H9 (cell line): ENCODE results near the gene MAPKAP1. TPM values are rescaled to one million over a fixed set of nuclear protein-coding genes. Genes with fewer than 3 reads are reported as not detected.

ENCODE experiments used
- DNase-seq: peaks from one replicate; pipeline ENCODE4 v3.0.0-alpha.2; 2017
- H2AFZ ChIP-seq: one replicate; pipeline ENCODE4 v1.6.1; 2013; ENCODE audit warnings: mild to moderate bottlenecking, low read length, control low read depth, moderate library complexity
- H2AK5ac ChIP-seq: 2 replicates; pipeline ENCODE4 v1.6.1; 2013; ENCODE audit warnings: low read length, control low read depth, mixed read lengths; ENCODE audit not compliant: insufficient read length
- H2BK120ac ChIP-seq: one replicate; pipeline ENCODE4 v1.6.1; 2013; ENCODE audit warnings: low read depth, mild to moderate bottlenecking, low read length, control low read depth, inconsistent platforms; ENCODE audit not compliant: poor library complexity, severe bottlenecking
- H2BK12ac ChIP-seq: 2 replicates; pipeline ENCODE4 v1.6.1; 2013; ENCODE audit warnings: low read length, control low read depth, mixed read lengths, low read depth; ENCODE audit not compliant: insufficient read length
- H2BK15ac ChIP-seq: 2 replicates; pipeline ENCODE4 v1.6.1; 2013; ENCODE audit warnings: low read depth, low read length, control low read depth
- H2BK20ac ChIP-seq: one replicate; pipeline ENCODE4 v1.6.1; 2013; ENCODE audit warnings: low read depth, mild to moderate bottlenecking, low read length, control low read depth, inconsistent platforms; ENCODE audit not compliant: poor library complexity, severe bottlenecking
- H2BK5ac ChIP-seq: 2 replicates; pipeline ENCODE4 v1.6.1; 2013; ENCODE audit warnings: low read length, control low read depth, mixed read lengths; ENCODE audit not compliant: insufficient read length
- H3K14ac ChIP-seq: 2 replicates; pipeline ENCODE4 v1.6.1; 2013; ENCODE audit warnings: low read length, control low read depth; ENCODE audit not compliant: insufficient read depth
- H3K18ac ChIP-seq: 2 replicates; pipeline ENCODE4 v1.6.1; 2013; ENCODE audit warnings: low read depth, mild to moderate bottlenecking, mixed read lengths, low read length, control low read depth; ENCODE audit not compliant: insufficient read length
- H3K23ac ChIP-seq: 2 replicates; pipeline ENCODE4 v1.6.1; 2013; ENCODE audit warnings: low read length, control low read depth, mixed read lengths, low read depth; ENCODE audit not compliant: insufficient read length
- H3K23me2 ChIP-seq: 2 replicates; pipeline ENCODE4 v1.6.1; 2013; ENCODE audit warnings: low read depth, mild to moderate bottlenecking, mixed read lengths, low read length, control low read depth; ENCODE audit not compliant: insufficient read length, poor library complexity, severe bottlenecking
- H3K27ac ChIP-seq: 2 replicates; pipeline ENCODE4 v1.5.1; 2013; ENCODE audit warnings: low read length, control low read depth, mixed read lengths, low read depth; ENCODE audit not compliant: insufficient read length
- H3K27me3 ChIP-seq: 2 replicates; pipeline ENCODE4 v1.6.1; 2013; ENCODE audit warnings: low read length, control low read depth, inconsistent platforms; ENCODE audit not compliant: insufficient read depth
- H3K4ac ChIP-seq: 2 replicates; pipeline ENCODE4 v1.6.1; 2013; ENCODE audit warnings: low read depth, mild to moderate bottlenecking, control low read depth, inconsistent platforms, low read length, moderate library complexity
- H3K4me1 ChIP-seq: 2 replicates; pipeline ENCODE4 v1.6.1; 2013; ENCODE audit warnings: low read length, control low read depth, inconsistent platforms; ENCODE audit not compliant: insufficient read depth
- H3K4me2 ChIP-seq: 2 replicates; pipeline ENCODE4 v1.6.1; 2013; ENCODE audit warnings: low read length, control low read depth, mixed read lengths; ENCODE audit not compliant: insufficient read length, insufficient read depth
- H3K56ac ChIP-seq: 2 replicates; pipeline ENCODE4 v1.6.1; 2013; ENCODE audit warnings: low read depth, mild to moderate bottlenecking, mixed read lengths, low read length, control low read depth; ENCODE audit not compliant: insufficient read length
- H3K79me1 ChIP-seq: 2 replicates; pipeline ENCODE4 v1.6.1; 2013; ENCODE audit warnings: low read depth, mild to moderate bottlenecking, moderate library complexity, low read length, control low read depth, inconsistent platforms; ENCODE audit not compliant: insufficient read depth, poor library complexity, severe bottlenecking
- H3K79me2 ChIP-seq: 2 replicates; pipeline ENCODE4 v1.6.1; 2013; ENCODE audit warnings: low read length, control low read depth, inconsistent platforms; ENCODE audit not compliant: insufficient read depth
- H3K9ac ChIP-seq: 2 replicates; pipeline ENCODE4 v1.6.1; 2013; ENCODE audit warnings: low read length, control low read depth, mixed read lengths; ENCODE audit not compliant: insufficient read length; ENCODE audit errors: extremely low read depth
- H3K9me3 ChIP-seq: one replicate; pipeline ENCODE4 v1.6.1; 2013; ENCODE audit warnings: low read depth, low read length, inconsistent platforms; ENCODE audit not compliant: control insufficient read depth
- H3T11ph ChIP-seq: one replicate; pipeline ENCODE4 v1.6.1; 2013; ENCODE audit warnings: mild to moderate bottlenecking, low read length, control low read depth, inconsistent platforms
- H4K20me1 ChIP-seq: one replicate; pipeline ENCODE4 v1.6.1; 2013; ENCODE audit not compliant: control insufficient read depth, insufficient read length, insufficient read depth
- H4K5ac ChIP-seq: 2 replicates; pipeline ENCODE4 v1.6.1; 2013; ENCODE audit warnings: low read depth, mild to moderate bottlenecking, mixed read lengths, low read length, control low read depth; ENCODE audit not compliant: insufficient read length
- H4K8ac ChIP-seq: replicated peaks from 2 replicates; pipeline ENCODE4 v1.6.1; 2013; ENCODE audit warnings: low read length, control low read depth, mixed read lengths, low read depth; ENCODE audit not compliant: insufficient read length
- H4K91ac ChIP-seq: 2 replicates; pipeline ENCODE4 v1.6.1; 2013; ENCODE audit warnings: low read depth, mild to moderate bottlenecking, moderate library complexity, mixed read lengths, low read length, control low read depth; ENCODE audit not compliant: insufficient read length
- H3K27ac Mint-ChIP-seq, 3 experiments: 2 replicates in 2 of 3; 3 replicates in 1 of 3; pipeline ENCODE4 v1.8.0; 2020 to 2021; ENCODE audit warnings: mixed read lengths in 3 of 3, mild to moderate bottlenecking in 1 of 3, moderate library complexity in 1 of 3
- H3K27me3 Mint-ChIP-seq: 2 replicates; pipeline ENCODE4 v1.8.0; 2021; ENCODE audit warnings: low read depth, mild to moderate bottlenecking, moderate library complexity, mixed read lengths
- H3K36me3 Mint-ChIP-seq, 3 experiments: 2 replicates in 2 of 3; 3 replicates in 1 of 3; pipeline ENCODE4 v1.8.0; 2020 to 2021; ENCODE audit warnings: low read depth in 3 of 3, mixed read lengths in 3 of 3; ENCODE audit not compliant: insufficient read depth in 1 of 3
- H3K4me1 Mint-ChIP-seq, 2 experiments: 2 replicates each; pipeline ENCODE4 v1.8.0; 2020; ENCODE audit warnings: mixed read lengths in 2 of 2
- H3K4me3 Mint-ChIP-seq, 2 experiments: 2 replicates in 1 of 2; 3 replicates in 1 of 2; pipeline ENCODE4 v1.8.0; 2020 to 2021; ENCODE audit warnings: mild to moderate bottlenecking in 2 of 2, mixed read lengths in 2 of 2, moderate library complexity in 1 of 2
- H3K9me3 Mint-ChIP-seq, 2 experiments: 2 replicates in 1 of 2; 3 replicates in 1 of 2; pipeline ENCODE4 v1.8.0; 2020; ENCODE audit warnings: mild to moderate bottlenecking in 2 of 2, mixed read lengths in 2 of 2, moderate library complexity in 1 of 2
- WGBS: extraction: QIAGEN DNeasy Blood & Tissue Kit; methylation state at CpG from one replicate; pipeline ENCODE4 v1.1.7; 2013; ENCODE audit warnings: missing lambda C conversion rate, low lambda C conversion rate, mixed read lengths; ENCODE audit not compliant: insufficient read length; ENCODE audit errors: extremely low coverage; 5-methylcytosine and 5-hydroxymethylcytosine counted together
- total RNA-seq: library from RNA; stranded (reverse); gene quantifications from 2 replicates; pipeline ENCODE4 v1.2.1, GENCODE V29; 2021
- TF ChIP-seq, protein P1 (sequence below): fragments of 200-600 bp; sonication (generic); conservative IDR thresholded peaks from 3 replicates; pipeline ENCODE4 v1.8.0; 2021; ENCODE audit warnings: antibody characterized with exemption, mild to moderate bottlenecking

MAPKAP1 gene
- total RNA-seq, 1 experiment from 2014 or later = 97.0 TPM

DNA sequence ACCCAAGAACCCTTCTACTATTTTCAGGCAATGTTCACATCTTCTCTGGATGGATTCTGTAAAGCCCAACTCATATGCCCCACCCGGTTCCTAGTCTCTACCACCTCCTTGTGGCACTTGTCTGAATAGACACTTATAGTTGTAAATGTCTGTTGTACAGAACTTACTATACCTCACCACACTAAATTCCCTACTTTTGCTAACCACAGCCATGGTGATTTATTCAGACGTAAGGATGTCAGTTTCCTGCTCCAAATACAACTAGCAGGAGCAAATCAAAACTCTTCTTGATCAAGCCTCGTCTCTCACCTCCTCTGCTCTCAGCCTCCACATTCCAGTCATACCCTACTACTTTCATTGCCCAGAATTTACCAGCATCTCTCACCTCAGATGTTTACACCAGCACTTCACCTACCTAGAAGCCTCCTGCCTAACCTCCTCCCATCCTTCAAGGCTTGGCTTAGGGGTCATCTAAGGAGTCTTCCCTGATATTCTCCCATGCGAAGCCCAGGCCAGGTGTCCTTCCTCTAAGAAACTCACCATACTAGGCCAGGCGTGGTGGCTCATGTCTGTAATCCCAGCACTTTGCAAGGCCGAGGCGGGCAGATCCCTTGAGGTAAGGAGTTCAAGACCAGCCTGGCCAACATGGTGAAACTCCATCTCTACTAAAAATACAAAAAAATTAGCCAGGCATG lies 75.5 kb downstream of the MAPKAP1 start:
- H3K9ac ChIP-seq = no peak overlapping the region
- H3K4ac ChIP-seq = no peak overlapping the region
- H3T11ph ChIP-seq = no peak overlapping the region
- H3K9me3 ChIP-seq = no peaks in the 10 kb centered on the region
- no peak overlapping the region for H2AK5ac ChIP-seq
- Mint-ChIP-seq H3K27ac (peak overlapping the region in 2 of 3 experiments; percentile 3 to 13; a peak in 4 of 7 replicates), H3K4me1 (peaks cover 31 to 40% of the 10 kb centered on the region in 2 experiments), H3K9me3 (no peaks in the 10 kb centered on the region), H3K36me3 (0 out of 7 replicates have a peak, but pooled peaks cover 0 to 3% (median 0%) of the 10 kb centered on the region in 3 experiments), H3K4me3 (no peak overlapping the region), H3K27me3 (no peaks in the 10 kb centered on the region)
- H4K8ac ChIP-seq = no peak overlapping the region
- no peak overlapping the region for H4K5ac ChIP-seq
- H3K4me2 ChIP-seq = no peak overlapping the region
- no peak overlapping the region for H3K14ac ChIP-seq
- H2BK5ac ChIP-seq = no peak overlapping the region
- no peak overlapping the region for H4K91ac ChIP-seq
- H3K23me2 ChIP-seq = no peaks in the 10 kb centered on the region
- no peak overlapping the region for H3K56ac ChIP-seq
- H3K79me1 ChIP-seq = no peaks in the 10 kb centered on the region
- H3K27me3 ChIP-seq = no peaks in the 10 kb centered on the region
- H2BK120ac ChIP-seq = no peak overlapping the region
- no peak for DNase-seq
- H3K4me1 ChIP-seq = peaks cover 7% of the 10 kb centered on the region; the same call in 1 of the 2 replicates
- no CpG with 5 or more reads among the region's 7 CpGs for WGBS
- no peak overlapping the region for H2AFZ ChIP-seq
- H3K23ac ChIP-seq = no peak overlapping the region
- no peak overlapping the region for H2BK15ac ChIP-seq
- peaks cover 8% of the 10 kb centered on the region for H3K79me2 ChIP-seq
- TF ChIP-seq, protein P1, sequence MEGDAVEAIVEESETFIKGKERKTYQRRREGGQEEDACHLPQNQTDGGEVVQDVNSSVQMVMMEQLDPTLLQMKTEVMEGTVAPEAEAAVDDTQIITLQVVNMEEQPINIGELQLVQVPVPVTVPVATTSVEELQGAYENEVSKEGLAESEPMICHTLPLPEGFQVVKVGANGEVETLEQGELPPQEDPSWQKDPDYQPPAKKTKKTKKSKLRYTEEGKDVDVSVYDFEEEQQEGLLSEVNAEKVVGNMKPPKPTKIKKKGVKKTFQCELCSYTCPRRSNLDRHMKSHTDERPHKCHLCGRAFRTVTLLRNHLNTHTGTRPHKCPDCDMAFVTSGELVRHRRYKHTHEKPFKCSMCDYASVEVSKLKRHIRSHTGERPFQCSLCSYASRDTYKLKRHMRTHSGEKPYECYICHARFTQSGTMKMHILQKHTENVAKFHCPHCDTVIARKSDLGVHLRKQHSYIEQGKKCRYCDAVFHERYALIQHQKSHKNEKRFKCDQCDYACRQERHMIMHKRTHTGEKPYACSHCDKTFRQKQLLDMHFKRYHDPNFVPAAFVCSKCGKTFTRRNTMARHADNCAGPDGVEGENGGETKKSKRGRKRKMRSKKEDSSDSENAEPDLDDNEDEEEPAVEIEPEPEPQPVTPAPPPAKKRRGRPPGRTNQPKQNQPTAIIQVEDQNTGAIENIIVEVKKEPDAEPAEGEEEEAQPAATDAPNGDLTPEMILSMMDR = peak; percentile 76
- no peak overlapping the region for H3K27ac ChIP-seq
- no peak overlapping the region for H2BK20ac ChIP-seq
- no peaks in the 10 kb centered on the region for H4K20me1 ChIP-seq
- H3K18ac ChIP-seq = no peak overlapping the region
- no peak overlapping the region for H2BK12ac ChIP-seq
